H1 (cell line): Measurements from ENCODE around the gene LYVE1. TPM values are rescaled to one million over a fixed set of nuclear protein-coding genes. Genes with fewer than 3 reads are reported as not detected.

ENCODE experiments used
- CHD2 ChIP-seq: IDR thresholded peaks from 2 replicates; pipeline ENCODE4 v1.6.1; 2012; ENCODE audit warnings: low read length, improper control_type of control experiment
- CHD7 ChIP-seq: fragments of 300-600 bp; sonication (generic); IDR thresholded peaks from 2 replicates; pipeline ENCODE4 v1.7.1; 2012; ENCODE audit warnings: low read length, moderate library complexity, mild to moderate bottlenecking, inconsistent platforms; ENCODE audit not compliant: insufficient replicate concordance
- GABPA ChIP-seq: IDR thresholded peaks from 2 replicates; pipeline ENCODE4 v1.6.1; 2011; ENCODE audit warnings: mild to moderate bottlenecking, low read length, moderate library complexity, borderline replicate concordance; ENCODE audit not compliant: insufficient read depth
- JUND ChIP-seq: IDR thresholded peaks from 2 replicates; pipeline ENCODE4 v1.6.1; 2011; ENCODE audit warnings: mild to moderate bottlenecking, improper control_type of control experiment, low read length
- KDM5A ChIP-seq: fragments of 200-600 bp; IDR thresholded peaks from 2 replicates; pipeline ENCODE4 v1.7.1; 2012; ENCODE audit warnings: mild to moderate bottlenecking, low read length, inconsistent platforms, mixed read lengths
- NANOG ChIP-seq: IDR thresholded peaks from 2 replicates; pipeline ENCODE4 v1.6.1; 2011; ENCODE audit warnings: low read length, low read depth, mild to moderate bottlenecking, inconsistent platforms; ENCODE audit not compliant: insufficient read depth, poor library complexity, severe bottlenecking
- RBBP5 ChIP-seq: IDR thresholded peaks from 2 replicates; pipeline ENCODE4 v1.7.1; 2012; ENCODE audit warnings: low read depth, mild to moderate bottlenecking, inconsistent platforms, low read length, moderate library complexity, borderline replicate concordance
- RXRA ChIP-seq: IDR thresholded peaks from 2 replicates; pipeline ENCODE4 v1.6.1; 2011; ENCODE audit warnings: low read depth, mild to moderate bottlenecking, low read length, moderate library complexity; ENCODE audit not compliant: insufficient read depth
- SP2 ChIP-seq: IDR thresholded peaks from 2 replicates; pipeline ENCODE4 v1.6.1; 2012; ENCODE audit warnings: mild to moderate bottlenecking, low read length, inconsistent platforms
- TCF12 ChIP-seq: IDR thresholded peaks from 2 replicates; pipeline ENCODE4 v1.6.1; 2011; ENCODE audit warnings: low read depth, mild to moderate bottlenecking, low read length
- polyA plus RNA-seq, 7 experiments: library from polyadenylated mRNA; depleted of rRNA in 3 of 7; stranded (reverse) in 5 of 7; unstranded in 2 of 7; fragments of >200 nt in 5 of 7; fragments of 200-250 nt in 2 of 7; gene quantifications; 1 replicate in 5 of 7; 2 replicates in 1 of 7; 4 replicates in 1 of 7; pipeline versions ENCODE4 v1.2.1 to v1.2.3, GENCODE V29; 2011 to 2013; ENCODE audit warnings: missing spikeins in 2 of 7, mixed read lengths in 2 of 7
- total RNA-seq: library from RNA; stranded (reverse); fragmentation: NEBNext Ultra II Directional; extraction: Animal tissue kit (Norgen Biotek cat#: 25700); gene quantifications from 2 replicates; pipeline ENCODE4 v1.2.1, GENCODE V29; 2021

Gene LYVE1
- total and polyA plus RNA-seq, 2 of the 8 experiments (the other 6 are each of a cell fraction or from before 2014, with no cell fraction given) = 0.09 TPM; not detected in 1

- TF ChIP-seq CHD7 = no peak
- TF ChIP-seq SP2 = no peak
- TF ChIP-seq RBBP5 = no peak
- no peak for TF ChIP-seq TCF12
- no peak for TF ChIP-seq RXRA
- TF ChIP-seq GABPA = no peak
- no peak for TF ChIP-seq CHD2
- no peak for TF ChIP-seq JUND
- TF ChIP-seq NANOG = no peak
- TF ChIP-seq KDM5A = no peak
These were observed 46.2 kb downstream of the LYVE1 start (continued) for GRCh38 chr11:10522276-10522675.
